A549 (cell line): ENCODE data around the gene CCDC127. TPM values are rescaled to one million over a fixed set of nuclear protein-coding genes. Genes with fewer than 3 reads are reported as not detected.

Experiments
- ATAC-seq, 2 experiments: fragments of 200-7000 bp in 1 of 2; fragments of >200 bp in 1 of 2; cut with Nextera tagmentation in 1 of 2; cut with Tn5 transposase in 1 of 2; 3 replicates each; pipeline versions ENCODE4 v1.8.0 to v1.9.1; 2018 to 2020; ENCODE audit warnings: mild to moderate bottlenecking in 1 of 2, moderate library complexity in 1 of 2
- CTCF ChIA-PET: fragments of 300-600 bp; sonication (Branson Sonifier 250); formaldehyde crosslinking; extraction: SDS; loops from one replicate; lab custom pipeline; 2021; ENCODE audit warnings: antibody characterized with exemption, inconsistent platforms; lab: Yijun Ruan, JAX
- POLR2A ChIA-PET: fragments of 350-600 bp; formaldehyde crosslinking; extraction: SDS; loops from one replicate; lab custom pipeline; 2021; ENCODE audit warnings: antibody characterized with exemption, inconsistent platforms; lab: Yijun Ruan, JAX
- DNase-seq, 2 experiments: peaks; one replicate each; pipeline versions ENCODE4 v3.0.0 to v3.0.0-alpha.2; 2011 to 2016; ENCODE audit warnings: low read depth in 1 of 2, low spot score in 1 of 2
- FAIRE-seq: peaks from 2 replicates; lab custom pipeline; 2011; peaks lifted over from hg19 to GRCh38; lab: Jason Lieb, UNC
- H3K27ac ChIP-seq, 2 experiments: fragments of >200 bp; sonication (Bioruptor Twin); formaldehyde crosslinking; 3 replicates each; pipeline ENCODE4 v1.5.1; 2016 to 2017
- H3K4me1 ChIP-seq: fragments of >200 bp; sonication (Bioruptor Twin); formaldehyde crosslinking; 3 replicates; pipeline ENCODE4 v1.6.1; 2016
- H3K4me2 ChIP-seq: fragments of >200 bp; sonication (Bioruptor Twin); formaldehyde crosslinking; 3 replicates; pipeline ENCODE4 v1.6.1; 2016
- H3K4me3 ChIP-seq: fragments of >200 bp; sonication (Bioruptor Twin); formaldehyde crosslinking; 3 replicates; pipeline ENCODE4 v1.5.1; 2016
- H3K9me3 ChIP-seq: fragments of >200 bp; sonication (Bioruptor Twin); formaldehyde crosslinking; 3 replicates; pipeline ENCODE4 v1.6.1; 2016
- ATOH8 ChIP-seq: fragments of 250-450 bp; sonication (Bioruptor Pico); IDR thresholded peaks from 2 replicates; pipeline ENCODE4 v1.5.0; 2020; ENCODE audit warnings: low read depth, mild to moderate bottlenecking, moderate library complexity
- BHLHE40 ChIP-seq: IDR thresholded peaks from 2 replicates; pipeline ENCODE4 v1.6.1; 2012; ENCODE audit warnings: low read depth, low read length, inconsistent platforms
- CBX2 ChIP-seq: fragments of 200-600 bp; sonication (generic); IDR thresholded peaks from 2 replicates; pipeline ENCODE4 v1.6.1; 2016; ENCODE audit warnings: low read depth, mild to moderate bottlenecking, borderline replicate concordance
- CBX8 ChIP-seq: fragments of 200-600 bp; sonication (generic); IDR thresholded peaks from 2 replicates; pipeline ENCODE4 v1.6.1; 2016
- CEBPB ChIP-seq, 2 experiments: fragments of >200 bp in 1 of 2; sonication (Bioruptor Twin) in 1 of 2; formaldehyde crosslinking in 1 of 2; IDR thresholded peaks; 2 replicates each; pipeline ENCODE4 v1.6.1; 2012 to 2016
- CTCF ChIP-seq: fragments of >200 bp; sonication (Bioruptor Twin); formaldehyde crosslinking; IDR thresholded peaks from 3 replicates; pipeline ENCODE4 v1.5.1; 2016
- E2F6 ChIP-seq: IDR thresholded peaks from 2 replicates; pipeline ENCODE4 v1.6.1; 2012; ENCODE audit warnings: low read depth, borderline replicate concordance
- EHF ChIP-seq: fragments of 250-450 bp; sonication (Bioruptor Pico); IDR thresholded peaks from 2 replicates; pipeline ENCODE4 v1.5.0; 2020; ENCODE audit warnings: mild to moderate bottlenecking
- EHMT2 ChIP-seq: fragments of 200-600 bp; sonication (generic); IDR thresholded peaks from 2 replicates; pipeline ENCODE4 v1.6.1; 2016; ENCODE audit warnings: antibody characterized with exemption, low read depth, mild to moderate bottlenecking, moderate library complexity
- EP300 ChIP-seq, 2 experiments: fragments of >200 bp; sonication (Bioruptor Twin); formaldehyde crosslinking; IDR thresholded peaks; 2 replicates in 1 of 2; 3 replicates in 1 of 2; pipeline ENCODE4 v1.6.1; 2016 to 2017
- ESRRA ChIP-seq: fragments of 150-350 bp; IDR thresholded peaks from 2 replicates; pipeline ENCODE4 v1.6.1; 2014; ENCODE audit warnings: mild to moderate bottlenecking, low read length, borderline replicate concordance
- FOSB ChIP-seq: fragments of 250-450 bp; sonication (Bioruptor Pico); IDR thresholded peaks from 2 replicates; pipeline ENCODE4 v1.5.0; 2020; ENCODE audit warnings: mild to moderate bottlenecking, moderate library complexity
- FOSL2 ChIP-seq, 2 experiments: fragments of 450-650 bp in 1 of 2; fragments of >200 bp in 1 of 2; sonication (Bioruptor Twin) in 1 of 2; formaldehyde crosslinking; IDR thresholded peaks; 2 replicates each; pipeline versions ENCODE4 v1.5.0 to v1.6.1; 2016 to 2020; ENCODE audit warnings: mild to moderate bottlenecking in 1 of 2, moderate library complexity in 1 of 2
- HDAC2 ChIP-seq: fragments of 200-600 bp; sonication (generic); IDR thresholded peaks from 2 replicates; pipeline ENCODE4 v1.6.1; 2016
- HMGXB4 ChIP-seq: fragments of 250-450 bp; sonication (Bioruptor Pico); IDR thresholded peaks from 2 replicates; pipeline ENCODE4 v1.5.0; 2021; ENCODE audit warnings: mild to moderate bottlenecking, moderate library complexity, borderline replicate concordance
- HOXA7 ChIP-seq: fragments of 250-450 bp; sonication (Bioruptor Pico); IDR thresholded peaks from 2 replicates; pipeline ENCODE4 v1.5.0; 2020; ENCODE audit warnings: mild to moderate bottlenecking, moderate library complexity
- HOXB13 ChIP-seq: fragments of 250-450 bp; sonication (Bioruptor Pico); IDR thresholded peaks from 2 replicates; pipeline ENCODE4 v1.5.0; 2020; ENCODE audit warnings: low read depth, mild to moderate bottlenecking, moderate library complexity
- JUNB ChIP-seq: fragments of >200 bp; sonication (Bioruptor Twin); formaldehyde crosslinking; IDR thresholded peaks from 2 replicates; pipeline ENCODE4 v1.6.1; 2016
- KDM1A ChIP-seq: fragments of 200-600 bp; sonication (generic); IDR thresholded peaks from 2 replicates; pipeline ENCODE4 v1.6.1; 2016; ENCODE audit warnings: low read depth, mild to moderate bottlenecking
- KDM5A ChIP-seq: fragments of 200-600 bp; sonication (generic); IDR thresholded peaks from 2 replicates; pipeline ENCODE4 v1.6.1; 2016; ENCODE audit warnings: antibody characterized with exemption, mild to moderate bottlenecking
- MAFK ChIP-seq: fragments of 450-650 bp; IDR thresholded peaks from 2 replicates; pipeline ENCODE4 v1.6.1; 2014; ENCODE audit not compliant: partially characterized antibody
- MAX ChIP-seq: IDR thresholded peaks from 2 replicates; pipeline ENCODE4 v1.6.1; 2012
- MYC ChIP-seq: IDR thresholded peaks from 2 replicates; pipeline ENCODE4 v1.6.1; 2012; ENCODE audit warnings: mild to moderate bottlenecking, inconsistent platforms, low read length, improper control_type of control experiment, borderline replicate concordance
- NR3C1 ChIP-seq: fragments of >200 bp; sonication (Bioruptor Twin); formaldehyde crosslinking; IDR thresholded peaks from 3 replicates; pipeline ENCODE4 v1.6.1; 2017
- POLR2A ChIP-seq: IDR thresholded peaks from 2 replicates; pipeline ENCODE4 v1.6.1; 2012; ENCODE audit warnings: mild to moderate bottlenecking, low read length
- RARB ChIP-seq: fragments of 250-450 bp; sonication (Bioruptor Pico); IDR thresholded peaks from 2 replicates; pipeline ENCODE4 v1.8.0; 2021; ENCODE audit warnings: mild to moderate bottlenecking, moderate library complexity
- SMC3 ChIP-seq: fragments of >200 bp; sonication (Bioruptor Twin); formaldehyde crosslinking; IDR thresholded peaks from 3 replicates; pipeline ENCODE4 v1.6.1; 2018; ENCODE audit warnings: inconsistent platforms
- TFCP2L1 ChIP-seq: fragments of 250-450 bp; sonication (Bioruptor Pico); IDR thresholded peaks from 2 replicates; pipeline ENCODE4 v1.5.0; 2021; ENCODE audit warnings: mild to moderate bottlenecking
- ZFP36 ChIP-seq: fragments of 450-650 bp; IDR thresholded peaks from 2 replicates; pipeline ENCODE4 v1.6.1; 2014; ENCODE audit warnings: borderline replicate concordance; ENCODE audit not compliant: partially characterized antibody
- ZNF302 ChIP-seq: fragments of 250-450 bp; sonication (Bioruptor Pico); IDR thresholded peaks from 2 replicates; pipeline ENCODE4 v1.9.0; 2021; ENCODE audit warnings: inconsistent platforms, mild to moderate bottlenecking, moderate library complexity
- WGBS: methylation state at CpG from one replicate; pipeline ENCODE4 v1.1.6; 2017; ENCODE audit errors: missing lambda C conversion rate; 5-methylcytosine and 5-hydroxymethylcytosine counted together
- polyA plus RNA-seq, 4 experiments: library from polyadenylated mRNA; depleted of rRNA in 3 of 4; stranded (reverse); fragments of >200 nt; fragmentation: RNase III in 1 of 4; extraction: RNeasy Plus Mini Kit Qiagen cat#74134 plus additional on column Dnase treatment in 1 of 4; gene quantifications; 2 replicates in 3 of 4; 3 replicates in 1 of 4; pipeline ENCODE4 v1.2.3, GENCODE V29; 2011 to 2017

Gene CCDC127
- polyA plus RNA-seq, 2 of the 4 experiments (the other 2 are of a cell fraction): 5.1 to 6.2 TPM

- WGBS: 82% methylated on average over 11 of the region's 11 CpGs
- Histone ChIP-seq H3K27ac (no peak overlapping the region), H3K4me1 (no peaks in the 10 kb centered on the region; the same call in 2 of the 3 replicates), H3K4me3 (no peak overlapping the region), H3K4me2 (no peak overlapping the region), H3K9me3 (no peaks in the 10 kb centered on the region)
- no peak for TF ChIP-seq TFCP2L1 (CRISPR knock-in tag)
- TF ChIP-seq CBX8: no peak
- TF ChIP-seq FOSB (CRISPR knock-in tag): no peak
- no peak for TF ChIP-seq HDAC2
- TF ChIP-seq CTCF: no peak
- no peak for TF ChIP-seq JUNB
- TF ChIP-seq EP300 (IDR thresholded peaks at IDR 0.05): no peak
- no peak for TF ChIP-seq KDM5A
- TF ChIP-seq BHLHE40: no peak
- no peak for TF ChIP-seq FOSL2 (IDR thresholded peaks at IDR 0.05)
- TF ChIP-seq FOSL2 (CRISPR knock-in tag; IDR thresholded peaks at IDR 0.05): no peak
- no peak for TF ChIP-seq KDM1A
- TF ChIP-seq ESRRA: no peak
- no peak for TF ChIP-seq MAX
- no peak for TF ChIP-seq POLR2A
- no peak for TF ChIP-seq EHMT2
- TF ChIP-seq ZFP36: no peak
- TF ChIP-seq EHF (CRISPR knock-in tag): no peak
- TF ChIP-seq HMGXB4 (CRISPR knock-in tag): no peak
- FAIRE-seq: no peak
- POLR2A ChIA-PET: no interaction called here
- ATAC-seq: peak in 1 of 2 experiments; percentile 46; a peak in 2 of 6 replicates
- CTCF ChIA-PET: interaction anchor here (1.6 kb wide), 1 partner anchor 7 kb away, joined by 3 read pairs; no protein-coding TSS in a partner anchor
- DNase-seq: no peak
Measured at GRCh38 chr5:206406-206805, 11.5 kb downstream of the CCDC127 start.

- H3K4me3 ChIP-seq: no peak overlapping the region
- DNase-seq (no peak), ATAC-seq (no peak), FAIRE-seq (no peak)
- ChIA-PET CTCF (interaction anchor here (1.6 kb wide), 1 partner anchor 9 kb away, joined by 3 read pairs; no protein-coding TSS in a partner anchor), POLR2A (no interaction called here)
- no peaks in the 10 kb centered on the region for H3K9me3 ChIP-seq
- H3K27ac ChIP-seq: no peak overlapping the region
- H3K4me2 ChIP-seq: no peak overlapping the region
- WGBS: 94% methylated on average over 30 of the region's 30 CpGs
- no peaks in the 10 kb centered on the region; the same call in 2 of the 3 replicates for H3K4me1 ChIP-seq
- no peak for TF ChIP-seq EP300 (IDR thresholded peaks at IDR 0.05)
- TF ChIP-seq CEBPB (IDR thresholded peaks at IDR 0.05): no peak
- no peak for TF ChIP-seq ATOH8 (CRISPR knock-in tag)
- no peak for TF ChIP-seq MAFK
- TF ChIP-seq E2F6: no peak
- no peak for TF ChIP-seq CBX8
- no peak for TF ChIP-seq NR3C1
- no peak for TF ChIP-seq HOXB13 (CRISPR knock-in tag)
- TF ChIP-seq SMC3: no peak
- no peak for TF ChIP-seq RARB (CRISPR knock-in tag)
- no peak for TF ChIP-seq FOSL2 (IDR thresholded peaks at IDR 0.05)
- TF ChIP-seq FOSL2 (CRISPR knock-in tag; IDR thresholded peaks at IDR 0.05): no peak
- TF ChIP-seq ZNF302 (CRISPR knock-in tag): no peak
- TF ChIP-seq EHF (CRISPR knock-in tag): no peak
- no peak for TF ChIP-seq MYC
- no peak for TF ChIP-seq HOXA7 (CRISPR knock-in tag)
- TF ChIP-seq HDAC2: no peak
- no peak for TF ChIP-seq FOSB (CRISPR knock-in tag)
- no peak for TF ChIP-seq CBX2
- no peak for TF ChIP-seq ZFP36
- no peak for TF ChIP-seq JUNB
Measured at GRCh38 chr5:204966-205670, 12.8 kb downstream of the CCDC127 start.
